SW 1271 (cell line): Measurements from ENCODE around the gene SYT17.
A peak's percentile ranks its signal among the peaks of the same experiment; 100 is the strongest.
"Not testable (repeated sequence)": the region's sequence is repeated elsewhere in the genome, so short reads cannot be mapped to it uniquely, and the experiment has no call there.

Experiments
- DNase-seq, 2 experiments: peaks; one replicate each; lab custom pipeline; 2025; lab: John Stamatoyannopoulos, UW

SYT17 gene

GRCh38 chr16:19173649-19174383 lies 5.8 kb downstream of the SYT17 start:
- no peak for DNase-seq

- no peak for DNase-seq
Measured at GRCh38 chr16:19174478-19174877, 6.4 kb downstream of the SYT17 start.

GRCh38 chr16:19175492-19176262 lies 7.6 kb downstream of the SYT17 start:
- no peak for DNase-seq

- DNase-seq, result no peak
Measured at GRCh38 chr16:19177111-19177739, 9.2 kb downstream of the SYT17 start.

- DNase-seq, result peak in 1 of 2 experiments; percentile 6
Measured at GRCh38 chr16:19179546-19180490, 11.8 kb downstream of the SYT17 start.

- no peak for DNase-seq
Measured at GRCh38 chr16:19180741-19181140, 12.7 kb downstream of the SYT17 start.

GRCh38 chr16:19182481-19182880 lies 14.4 kb downstream of the SYT17 start:
- DNase-seq, result no peak

- no peak for DNase-seq
Measured at GRCh38 chr16:19183187-19183586, 15.1 kb downstream of the SYT17 start.

GRCh38 chr16:19184823-19185509 lies 16.9 kb downstream of the SYT17 start:
- no peak for DNase-seq

- no peak for DNase-seq
Measured at GRCh38 chr16:19185510-19185851, 17.4 kb downstream of the SYT17 start.

GRCh38 chr16:19186408-19186807 lies 18.4 kb downstream of the SYT17 start:
- DNase-seq, result no peak

- DNase-seq, result not testable (repeated sequence)
Measured at GRCh38 chr16:19187961-19188360, 19.9 kb downstream of the SYT17 start.

GRCh38 chr16:19188406-19188805 lies 20.4 kb downstream of the SYT17 start:
- no peak for DNase-seq

GRCh38 chr16:19192865-19193264 lies 24.8 kb downstream of the SYT17 start:
- no peak for DNase-seq

- no peak for DNase-seq
Measured at GRCh38 chr16:19196871-19197270, 28.8 kb downstream of the SYT17 start.

GRCh38 chr16:19203374-19203966 lies 35.4 kb downstream of the SYT17 start:
- DNase-seq, result no peak

GRCh38 chr16:19210280-19210924 lies 42.4 kb downstream of the SYT17 start:
- DNase-seq, result no peak

- DNase-seq, result no peak
Measured at GRCh38 chr16:19210968-19211367, 42.9 kb downstream of the SYT17 start.

GRCh38 chr16:19212059-19212458 lies 44.0 kb downstream of the SYT17 start:
- no peak for DNase-seq

- DNase-seq, result peak in 1 of 2 experiments; percentile 5
Measured at GRCh38 chr16:19213885-19214284, 45.8 kb downstream of the SYT17 start.
